ENCODE data around the gene RASAL1.

- TF ChIP-seq CTCF (IDR thresholded peaks at IDR 0.05; ENCODE audit: low read depth, low read length) = no peak
- TF ChIP-seq EZH2phosphoT487 (IDR thresholded peaks at IDR 0.05; ENCODE audit: low read depth) = no peak
Measured at GRCh38 chr12:113128802-113129663, 6.5 kb downstream of the RASAL1 start.
